SK-N-SH (cell line): Measurements from ENCODE around the gene KRTAP9-4. TPM values are rescaled to one million over a fixed set of nuclear protein-coding genes. Genes with fewer than 3 reads are reported as not detected.
"Not testable (repeated sequence)": the region's sequence is repeated elsewhere in the genome, so short reads cannot be mapped to it uniquely, and the experiment has no call there.

Experiments used
- CTCF ChIA-PET: fragments of 300-600, 350-600 bp; formaldehyde crosslinking; extraction: SDS; loops from one replicate; lab custom pipeline; 2021; lab: Yijun Ruan, JAX
- POLR2A ChIA-PET: fragments of 350-600 bp; sonication (Branson Sonifier 250); formaldehyde crosslinking; extraction: SDS; loops from one replicate; lab custom pipeline; 2020; ENCODE audit warnings: antibody characterized with exemption, inconsistent platforms; lab: Yijun Ruan, JAX
- DNase-seq: peaks from one replicate; pipeline ENCODE4 v3.0.0; 2012
- H2AFZ ChIP-seq: fragments of 200-600 bp; sonication (generic); 2 replicates; pipeline ENCODE4 v1.8.1; 2016; ENCODE audit warnings: antibody characterized with exemption, mild to moderate bottlenecking, low read depth
- H3F3A ChIP-seq: fragments of 200-600 bp; sonication (generic); replicated peaks from 2 replicates; pipeline ENCODE3; 2016; ENCODE audit warnings: antibody characterized with exemption, mild to moderate bottlenecking; ENCODE audit not compliant: insufficient read depth
- H3K27ac ChIP-seq, 2 experiments: fragments of 200-500 bp in 1 of 2; fragments of 200-600 bp in 1 of 2; sonication (Bioruptor generic) in 1 of 2; sonication (generic), shearing (Covaris generic) in 1 of 2; 2 replicates each; pipeline versions ENCODE4 v1.5.1 to v1.6.1; 2014 to 2016; ENCODE audit warnings: low read depth in 2 of 2, inconsistent platforms in 1 of 2, low read length in 1 of 2, mild to moderate bottlenecking in 1 of 2, mixed read lengths in 1 of 2
- H3K27me3 ChIP-seq: fragments of 200-600 bp; sonication (generic), shearing (Covaris generic); 2 replicates; pipeline ENCODE4 v1.6.1; 2016; ENCODE audit warnings: mixed run types; ENCODE audit not compliant: insufficient read depth
- H3K36me3 ChIP-seq, 2 experiments: fragments of 200-500 bp in 1 of 2; fragments of 200-600 bp in 1 of 2; sonication (Bioruptor generic) in 1 of 2; sonication (generic) in 1 of 2; replicated peaks in 1 of 2; 2 replicates each; pipeline versions ENCODE3 to v1.5.1; 2014 to 2016; ENCODE audit warnings: low read length in 1 of 2, mild to moderate bottlenecking in 1 of 2; ENCODE audit not compliant: insufficient read depth in 2 of 2, control insufficient read depth in 1 of 2
- H3K4me1 ChIP-seq, 2 experiments: fragments of 200-500 bp in 1 of 2; fragments of 200-600 bp in 1 of 2; sonication (Bioruptor generic) in 1 of 2; sonication (generic), shearing (Covaris generic) in 1 of 2; 2 replicates each; pipeline versions ENCODE4 v1.5.1 to v1.6.1; 2014 to 2016; ENCODE audit warnings: low read depth in 1 of 2, low read length in 1 of 2, mixed run types in 1 of 2; ENCODE audit not compliant: insufficient read depth in 2 of 2, control insufficient read depth in 1 of 2
- H3K4me2 ChIP-seq: fragments of 200-600 bp; sonication (generic), shearing (Covaris generic); 2 replicates; pipeline ENCODE4 v1.6.1; 2017; ENCODE audit warnings: mixed run types
- H3K4me3 ChIP-seq, 2 experiments: fragments of 200-500 bp in 1 of 2; fragments of 200-600 bp in 1 of 2; sonication (Bioruptor generic) in 1 of 2; sonication (generic), shearing (Covaris generic) in 1 of 2; 2 replicates each; pipeline versions ENCODE4 v1.5.1 to v1.8.1; 2014 to 2016; ENCODE audit warnings: low read depth in 2 of 2, inconsistent platforms in 1 of 2, low read length in 1 of 2, mild to moderate bottlenecking in 1 of 2, mixed read lengths in 1 of 2, moderate library complexity in 1 of 2
- H3K79me2 ChIP-seq: fragments of 200-600 bp; sonication (generic); 2 replicates; pipeline ENCODE4 v1.8.1; 2017; ENCODE audit warnings: mild to moderate bottlenecking; ENCODE audit not compliant: insufficient read depth
- H3K9ac ChIP-seq: fragments of 200-600 bp; sonication (generic); 2 replicates; pipeline ENCODE4 v1.6.1; 2017; ENCODE audit warnings: mixed run types
- H3K9me2 ChIP-seq: fragments of 200-600 bp; sonication (generic); 2 replicates; pipeline ENCODE4 v1.6.1; 2017; ENCODE audit warnings: mixed run types
- H3K9me3 ChIP-seq: fragments of 200-600 bp; sonication (generic); 2 replicates; pipeline ENCODE4 v1.6.1; 2017; ENCODE audit warnings: mixed run types, mild to moderate bottlenecking, moderate library complexity
- H4K20me1 ChIP-seq: fragments of 200-600 bp; sonication (generic); 2 replicates; pipeline ENCODE4 v1.6.1; 2017; ENCODE audit warnings: mild to moderate bottlenecking, mixed run types; ENCODE audit not compliant: insufficient read depth
- FOXM1 ChIP-seq: IDR thresholded peaks from 2 replicates; pipeline ENCODE4 v1.4.0; 2012; ENCODE audit warnings: low read depth, mild to moderate bottlenecking
- MEF2A ChIP-seq: IDR thresholded peaks from 2 replicates; pipeline ENCODE4 v1.4.0; 2012; ENCODE audit warnings: low read depth, borderline replicate concordance
- NRF1 ChIP-seq: IDR thresholded peaks from 2 replicates; pipeline ENCODE4 v1.6.1; 2012; ENCODE audit warnings: low read depth, mild to moderate bottlenecking, low read length
- POLR2AphosphoS5 ChIP-seq: IDR thresholded peaks from 2 replicates; pipeline ENCODE4 v1.6.1; 2012; ENCODE audit warnings: low read depth, low read length
- SMC3 ChIP-seq: IDR thresholded peaks from 2 replicates; pipeline ENCODE4 v1.6.1; 2012; ENCODE audit warnings: low read depth, low read length, improper control_type of control experiment
- WGBS: methylation state at CpG from one replicate; pipeline ENCODE4 v1.1.6; 2017; ENCODE audit warnings: low lambda C conversion rate; 5-methylcytosine and 5-hydroxymethylcytosine counted together
- polyA plus RNA-seq, 3 experiments: library from polyadenylated mRNA; depleted of rRNA; stranded (reverse); fragments of >200 nt; gene quantifications; 2 replicates each; pipeline ENCODE4 v1.2.3, GENCODE V29; 2012
- TF ChIP-seq, protein P1 (sequence below): fragments of 150-350 bp; IDR thresholded peaks from 2 replicates; pipeline ENCODE4 v1.6.1; 2017; ENCODE audit warnings: antibody characterized with exemption, low read length, low read depth, borderline replicate concordance
- TF ChIP-seq, protein P2 (sequence below): IDR thresholded peaks from 2 replicates; pipeline ENCODE4 v1.4.0; 2012; ENCODE audit warnings: low read depth, borderline replicate concordance
- TF ChIP-seq, protein P3 (sequence below): IDR thresholded peaks from 2 replicates; pipeline ENCODE4 v1.6.1; 2012; ENCODE audit warnings: mild to moderate bottlenecking, low read depth, low read length, moderate library complexity

Gene KRTAP9-4
- polyA plus RNA-seq, 1 of the 3 experiments (the other 2 are of a cell fraction): not detected

DNA sequence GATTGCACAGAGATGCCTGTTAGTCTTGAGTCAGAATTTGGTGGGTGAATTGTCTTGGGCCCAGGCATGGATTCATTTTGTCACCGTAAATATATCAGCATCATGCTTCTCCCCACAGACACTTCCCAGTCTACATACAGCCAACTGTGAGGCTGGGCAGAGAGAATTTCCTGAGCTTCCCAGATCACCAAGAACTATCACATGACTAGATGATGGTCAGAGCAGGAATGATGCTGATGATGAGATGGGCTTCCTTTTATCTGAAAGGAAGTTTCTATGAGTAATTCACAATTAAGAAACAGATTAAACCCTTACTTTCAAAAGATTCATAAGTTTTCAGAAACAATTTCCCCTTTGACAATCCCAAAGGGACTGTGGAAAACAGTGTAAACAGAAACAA, 5.4 kb downstream of the KRTAP9-4 start:
- Histone ChIP-seq H3K79me2 (no peaks in the 10 kb centered on the region), H3K9ac (no peak overlapping the region), H3K4me2 (no peak overlapping the region), H4K20me1 (no peaks in the 10 kb centered on the region), H3K27me3 (peaks cover 23% of the 10 kb centered on the region), H3K9me3 (no peaks in the 10 kb centered on the region), H3F3A (peaks cover 3% of the 10 kb centered on the region), H2AFZ (no peak overlapping the region), H3K27ac (no peak overlapping the region), H3K9me2 (no peaks in the 10 kb centered on the region), H3K4me1 (no peaks in the 10 kb centered on the region), H3K4me3 (no peak overlapping the region), H3K36me3 (no peaks in the 10 kb centered on the region)
- ChIA-PET POLR2A (no interaction called here), CTCF (interaction anchor here (1.4 kb wide), 1 partner anchor 408 kb away, joined by 4 read pairs; no protein-coding TSS in a partner anchor)
- 17% methylated on average over 1 of the region's 1 CpG for WGBS
- DNase-seq: no peak
- no peak for TF ChIP-seq NRF1
- TF ChIP-seq SMC3: no peak
- TF ChIP-seq MEF2A: no peak
- TF ChIP-seq POLR2AphosphoS5: no peak
- TF ChIP-seq, protein P1, sequence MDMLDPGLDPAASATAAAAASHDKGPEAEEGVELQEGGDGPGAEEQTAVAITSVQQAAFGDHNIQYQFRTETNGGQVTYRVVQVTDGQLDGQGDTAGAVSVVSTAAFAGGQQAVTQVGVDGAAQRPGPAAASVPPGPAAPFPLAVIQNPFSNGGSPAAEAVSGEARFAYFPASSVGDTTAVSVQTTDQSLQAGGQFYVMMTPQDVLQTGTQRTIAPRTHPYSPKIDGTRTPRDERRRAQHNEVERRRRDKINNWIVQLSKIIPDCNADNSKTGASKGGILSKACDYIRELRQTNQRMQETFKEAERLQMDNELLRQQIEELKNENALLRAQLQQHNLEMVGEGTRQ: no peak
- no peak for TF ChIP-seq FOXM1

DNA sequence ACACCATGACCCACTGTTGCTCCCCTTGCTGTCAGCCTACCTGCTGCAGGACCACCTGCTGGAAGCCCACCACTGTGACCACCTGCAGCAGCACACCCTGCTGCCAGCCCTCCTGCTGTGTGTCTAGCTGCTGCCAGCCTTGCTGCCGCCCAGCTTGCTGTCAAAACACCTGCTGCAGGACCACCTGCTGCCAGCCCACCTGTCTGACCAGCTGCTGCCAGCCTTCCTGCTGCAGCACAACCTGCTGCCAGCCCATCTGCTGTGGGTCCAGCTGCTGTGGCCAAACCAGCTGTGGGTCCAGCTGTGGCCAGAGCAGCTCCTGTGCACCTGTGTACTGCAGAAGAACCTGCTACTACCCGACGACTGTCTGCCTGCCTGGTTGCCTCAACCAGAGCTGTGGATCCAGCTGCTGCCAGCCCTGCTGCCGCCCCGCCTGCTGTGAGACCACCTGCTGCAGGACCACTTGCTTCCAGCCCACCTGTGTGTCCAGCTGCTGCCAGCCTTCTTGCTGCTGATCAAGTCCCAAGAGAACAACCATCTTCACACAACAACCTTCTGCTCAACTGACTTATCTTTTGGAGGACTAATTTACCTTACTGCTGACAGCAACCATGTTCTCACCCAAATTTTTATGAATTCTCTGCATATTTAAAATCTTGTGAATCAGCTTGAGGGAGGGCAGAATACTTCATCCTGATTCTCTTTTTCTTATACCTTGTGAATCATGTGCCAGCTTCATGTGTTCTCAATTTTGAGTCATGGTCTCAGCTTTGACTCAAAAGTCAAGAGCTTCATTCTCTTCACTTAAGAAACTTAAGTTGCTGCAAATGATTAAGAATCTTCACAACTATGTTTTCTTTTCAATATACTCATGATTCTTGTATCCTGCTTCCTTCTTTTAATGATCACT, 6.1 kb downstream of the KRTAP9-4 start, which contains the start of gene KRTAP9-9:
Gene KRTAP9-9, plus strand, starts transcription at position 4 of the 910 bp plus-strand sequence.
- POLR2A ChIA-PET, H3K4me3 ChIP-seq, H3K27ac ChIP-seq, H2AFZ ChIP-seq, H3F3A ChIP-seq, H3K4me1 ChIP-seq, H3K9me3 ChIP-seq, H3K36me3 ChIP-seq, H3K9ac ChIP-seq, H3K4me2 ChIP-seq, DNase-seq, H3K9me2 ChIP-seq, H3K79me2 ChIP-seq, H4K20me1 ChIP-seq: not testable (repeated sequence)
- H3K27me3 ChIP-seq: peaks cover 23% of the 10 kb centered on the region
- CTCF ChIA-PET: interaction anchor here (0.7 to 1.4 kb wide), 2 partner anchors 21 to 407 kb away, joined by 3 to 4 read pairs; no protein-coding TSS in a partner anchor
- WGBS: 0% methylated on average over 2 of the region's 5 CpGs

DNA sequence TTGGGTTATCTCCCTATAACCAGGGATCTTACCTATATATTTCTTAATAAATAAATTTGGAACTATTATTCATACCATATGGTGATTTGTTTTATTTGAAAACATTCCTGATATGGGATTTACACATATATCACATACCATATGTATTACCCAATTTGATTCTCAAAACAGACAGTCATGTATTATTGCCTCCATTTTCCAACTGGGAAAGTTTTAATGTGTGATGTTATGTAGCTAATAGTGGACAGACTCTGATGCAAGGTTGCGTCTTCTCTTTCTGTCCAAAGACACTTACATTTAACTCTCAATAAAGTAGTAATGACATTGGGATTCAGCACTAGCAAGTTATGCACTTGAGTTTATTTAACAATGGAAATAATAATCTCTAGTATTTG, 6.8 kb downstream of the KRTAP9-4 start:
- Histone ChIP-seq H3K9me3 (no peaks in the 10 kb centered on the region), H3K27me3 (peaks cover 23% of the 10 kb centered on the region), H3K27ac (no peak overlapping the region), H3K9ac (no peak overlapping the region), H3K4me2 (no peak overlapping the region), H3K79me2 (no peaks in the 10 kb centered on the region), H4K20me1 (no peaks in the 10 kb centered on the region), H3K4me1 (no peaks in the 10 kb centered on the region), H3K4me3 (no peak overlapping the region), H3F3A (peaks cover 3% of the 10 kb centered on the region), H3K9me2 (no peaks in the 10 kb centered on the region), H3K36me3 (no peaks in the 10 kb centered on the region), H2AFZ (no peak overlapping the region)
- TF ChIP-seq, protein P2, sequence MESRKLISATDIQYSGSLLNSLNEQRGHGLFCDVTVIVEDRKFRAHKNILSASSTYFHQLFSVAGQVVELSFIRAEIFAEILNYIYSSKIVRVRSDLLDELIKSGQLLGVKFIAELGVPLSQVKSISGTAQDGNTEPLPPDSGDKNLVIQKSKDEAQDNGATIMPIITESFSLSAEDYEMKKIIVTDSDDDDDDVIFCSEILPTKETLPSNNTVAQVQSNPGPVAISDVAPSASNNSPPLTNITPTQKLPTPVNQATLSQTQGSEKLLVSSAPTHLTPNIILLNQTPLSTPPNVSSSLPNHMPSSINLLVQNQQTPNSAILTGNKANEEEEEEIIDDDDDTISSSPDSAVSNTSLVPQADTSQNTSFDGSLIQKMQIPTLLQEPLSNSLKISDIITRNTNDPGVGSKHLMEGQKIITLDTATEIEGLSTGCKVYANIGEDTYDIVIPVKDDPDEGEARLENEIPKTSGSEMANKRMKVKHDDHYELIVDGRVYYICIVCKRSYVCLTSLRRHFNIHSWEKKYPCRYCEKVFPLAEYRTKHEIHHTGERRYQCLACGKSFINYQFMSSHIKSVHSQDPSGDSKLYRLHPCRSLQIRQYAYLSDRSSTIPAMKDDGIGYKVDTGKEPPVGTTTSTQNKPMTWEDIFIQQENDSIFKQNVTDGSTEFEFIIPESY: no peak
- TF ChIP-seq, protein P3, sequence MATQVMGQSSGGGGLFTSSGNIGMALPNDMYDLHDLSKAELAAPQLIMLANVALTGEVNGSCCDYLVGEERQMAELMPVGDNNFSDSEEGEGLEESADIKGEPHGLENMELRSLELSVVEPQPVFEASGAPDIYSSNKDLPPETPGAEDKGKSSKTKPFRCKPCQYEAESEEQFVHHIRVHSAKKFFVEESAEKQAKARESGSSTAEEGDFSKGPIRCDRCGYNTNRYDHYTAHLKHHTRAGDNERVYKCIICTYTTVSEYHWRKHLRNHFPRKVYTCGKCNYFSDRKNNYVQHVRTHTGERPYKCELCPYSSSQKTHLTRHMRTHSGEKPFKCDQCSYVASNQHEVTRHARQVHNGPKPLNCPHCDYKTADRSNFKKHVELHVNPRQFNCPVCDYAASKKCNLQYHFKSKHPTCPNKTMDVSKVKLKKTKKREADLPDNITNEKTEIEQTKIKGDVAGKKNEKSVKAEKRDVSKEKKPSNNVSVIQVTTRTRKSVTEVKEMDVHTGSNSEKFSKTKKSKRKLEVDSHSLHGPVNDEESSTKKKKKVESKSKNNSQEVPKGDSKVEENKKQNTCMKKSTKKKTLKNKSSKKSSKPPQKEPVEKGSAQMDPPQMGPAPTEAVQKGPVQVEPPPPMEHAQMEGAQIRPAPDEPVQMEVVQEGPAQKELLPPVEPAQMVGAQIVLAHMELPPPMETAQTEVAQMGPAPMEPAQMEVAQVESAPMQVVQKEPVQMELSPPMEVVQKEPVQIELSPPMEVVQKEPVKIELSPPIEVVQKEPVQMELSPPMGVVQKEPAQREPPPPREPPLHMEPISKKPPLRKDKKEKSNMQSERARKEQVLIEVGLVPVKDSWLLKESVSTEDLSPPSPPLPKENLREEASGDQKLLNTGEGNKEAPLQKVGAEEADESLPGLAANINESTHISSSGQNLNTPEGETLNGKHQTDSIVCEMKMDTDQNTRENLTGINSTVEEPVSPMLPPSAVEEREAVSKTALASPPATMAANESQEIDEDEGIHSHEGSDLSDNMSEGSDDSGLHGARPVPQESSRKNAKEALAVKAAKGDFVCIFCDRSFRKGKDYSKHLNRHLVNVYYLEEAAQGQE: no peak
- DNase-seq: no peak
- ChIA-PET CTCF (interaction anchor here (0.7 kb wide), 1 partner anchor 20 kb away, joined by 3 read pairs; no protein-coding TSS in a partner anchor), POLR2A (no interaction called here)
- WGBS: 52% methylated on average over 1 of the region's 1 CpG
